SH-SY5Y (cell line): ENCODE results near the gene ATP9A.

Experiments
- GATA2 ChIP-seq: IDR thresholded peaks from 2 replicates; pipeline ENCODE4 v1.6.1; 2011; ENCODE audit warnings: mild to moderate bottlenecking, low read depth, low read length
- GATA3 ChIP-seq: IDR thresholded peaks from 2 replicates; pipeline ENCODE4 v1.6.1; 2011; ENCODE audit warnings: low read depth, mild to moderate bottlenecking, low read length, moderate library complexity

- TF ChIP-seq GATA2 (no peak), GATA3 (no peak)
These were observed 134.8 kb downstream of the ATP9A start for GRCh38 chr20:51633430-51633829.
